Adrenal gland (tissue), 5 donors: ENCODE measurements around the gene TMED3.

ENCODE experiments used
- POLR2A ChIP-seq, 2 donors: fragments of 450-650 bp; IDR thresholded peaks; one replicate each; pipeline ENCODE4 v1.6.1; 2017; ENCODE audit warnings: antibody characterized with exemption in 2 of 2, mild to moderate bottlenecking in 2 of 2, moderate library complexity in 1 of 2
- TF ChIP-seq, protein P1 (sequence below), 6 experiments: fragments of 450-650 bp in 4 of 6; fragments of 200-600 bp in 2 of 6; sonication (generic) in 1 of 6; IDR thresholded peaks; 1 replicate in 5 of 6; 2 replicates in 1 of 6; pipeline versions ENCODE4 v1.5.1 to v1.8.0; 2016 to 2021; ENCODE audit warnings: antibody characterized with exemption in 6 of 6, mild to moderate bottlenecking in 2 of 6, moderate library complexity in 1 of 6
- donor health status: DM: no; HTN: no; CAD: no.

DNA sequence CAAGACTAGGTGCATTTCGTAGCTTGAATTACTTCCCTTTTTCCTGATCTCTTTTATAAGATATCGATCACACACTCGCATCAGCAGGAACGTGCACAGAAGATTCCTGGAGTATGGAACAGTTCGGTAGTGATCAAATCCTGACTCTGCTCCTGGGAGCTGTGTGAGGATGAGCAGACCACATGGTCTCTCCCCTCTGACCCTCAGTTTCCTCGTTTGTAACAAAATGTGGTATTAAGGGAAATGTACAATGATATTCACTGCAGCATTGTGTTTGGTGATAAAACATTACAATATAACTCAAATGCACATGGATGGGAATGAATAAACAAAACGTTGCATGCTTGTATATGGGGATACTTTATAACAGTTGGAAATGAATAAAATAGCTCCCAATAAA lies 26.7 kb downstream of the TMED3 start:
- TF ChIP-seq, protein P1, sequence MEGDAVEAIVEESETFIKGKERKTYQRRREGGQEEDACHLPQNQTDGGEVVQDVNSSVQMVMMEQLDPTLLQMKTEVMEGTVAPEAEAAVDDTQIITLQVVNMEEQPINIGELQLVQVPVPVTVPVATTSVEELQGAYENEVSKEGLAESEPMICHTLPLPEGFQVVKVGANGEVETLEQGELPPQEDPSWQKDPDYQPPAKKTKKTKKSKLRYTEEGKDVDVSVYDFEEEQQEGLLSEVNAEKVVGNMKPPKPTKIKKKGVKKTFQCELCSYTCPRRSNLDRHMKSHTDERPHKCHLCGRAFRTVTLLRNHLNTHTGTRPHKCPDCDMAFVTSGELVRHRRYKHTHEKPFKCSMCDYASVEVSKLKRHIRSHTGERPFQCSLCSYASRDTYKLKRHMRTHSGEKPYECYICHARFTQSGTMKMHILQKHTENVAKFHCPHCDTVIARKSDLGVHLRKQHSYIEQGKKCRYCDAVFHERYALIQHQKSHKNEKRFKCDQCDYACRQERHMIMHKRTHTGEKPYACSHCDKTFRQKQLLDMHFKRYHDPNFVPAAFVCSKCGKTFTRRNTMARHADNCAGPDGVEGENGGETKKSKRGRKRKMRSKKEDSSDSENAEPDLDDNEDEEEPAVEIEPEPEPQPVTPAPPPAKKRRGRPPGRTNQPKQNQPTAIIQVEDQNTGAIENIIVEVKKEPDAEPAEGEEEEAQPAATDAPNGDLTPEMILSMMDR (IDR thresholded peaks at IDR 0.05), result no peak
- no peak for TF ChIP-seq POLR2A (IDR thresholded peaks at IDR 0.05)
